Smooth muscle cell of the umbilical artery (primary cell): ENCODE results near the gene CNOT9. TPM values are rescaled to one million over a fixed set of nuclear protein-coding genes. Genes with fewer than 3 reads are reported as not detected.

Experiments used
- total RNA-seq: library from RNA; depleted of rRNA; stranded (reverse); fragments of >200 nt; gene quantifications from 2 replicates; pipeline ENCODE4 v1.2.3, GENCODE V29; 2014

Gene CNOT9, protein sequence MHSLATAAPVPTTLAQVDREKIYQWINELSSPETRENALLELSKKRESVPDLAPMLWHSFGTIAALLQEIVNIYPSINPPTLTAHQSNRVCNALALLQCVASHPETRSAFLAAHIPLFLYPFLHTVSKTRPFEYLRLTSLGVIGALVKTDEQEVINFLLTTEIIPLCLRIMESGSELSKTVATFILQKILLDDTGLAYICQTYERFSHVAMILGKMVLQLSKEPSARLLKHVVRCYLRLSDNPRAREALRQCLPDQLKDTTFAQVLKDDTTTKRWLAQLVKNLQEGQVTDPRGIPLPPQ
- total RNA-seq, result 33.0 and 43.0 TPM in 2 replicates

DNA sequence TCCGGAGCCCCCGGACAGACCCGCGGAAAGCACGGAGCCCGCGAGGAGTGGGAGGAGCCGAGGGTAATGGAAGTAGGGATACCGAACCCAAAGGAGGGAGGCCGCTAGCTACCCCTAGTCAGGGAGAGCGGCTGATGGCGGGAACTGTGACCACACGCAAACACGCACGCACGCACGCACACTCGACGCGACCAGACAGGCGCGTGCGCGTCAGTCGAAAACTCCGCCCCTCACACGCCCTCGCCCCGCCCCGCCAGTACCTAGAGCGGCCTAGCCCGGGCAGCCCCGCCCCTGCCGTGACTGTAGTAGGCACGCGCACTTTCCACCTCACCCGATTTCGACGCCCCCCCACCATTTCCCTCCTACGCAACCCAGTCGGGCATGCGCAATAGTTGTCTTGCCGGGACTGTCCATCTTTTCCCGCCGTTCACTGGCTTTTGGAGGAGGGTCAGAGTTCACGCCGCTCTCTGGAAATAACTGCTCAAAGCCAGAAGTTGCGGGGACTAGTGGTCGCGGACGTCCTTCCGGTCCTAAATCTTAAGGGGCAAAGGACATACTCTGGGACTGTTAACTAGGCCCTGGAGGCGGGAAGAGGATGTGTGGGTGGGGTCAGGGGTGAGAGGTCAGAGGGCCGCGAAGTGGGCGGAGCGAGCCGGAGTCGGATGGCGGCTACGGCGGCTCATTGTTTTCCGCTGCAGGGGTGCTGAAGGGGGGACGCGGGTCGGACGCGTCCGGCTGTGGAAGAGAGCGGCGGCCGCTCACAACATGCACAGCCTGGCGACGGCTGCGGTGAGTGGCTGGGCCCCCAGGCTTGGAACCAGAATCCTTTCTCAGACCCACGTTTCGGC is at the start of gene CNOT9, which contains the start of gene USP37:
CNOT9 (plus strand) TSS at position 650 of the 848 bp plus-strand sequence; CDS start at position 766, 116 bp downstream.
USP37 (minus strand) TSS at position 162 of the 848 bp plus-strand sequence. CDS start 9,698 bp downstream, outside the sequence.

DNA sequence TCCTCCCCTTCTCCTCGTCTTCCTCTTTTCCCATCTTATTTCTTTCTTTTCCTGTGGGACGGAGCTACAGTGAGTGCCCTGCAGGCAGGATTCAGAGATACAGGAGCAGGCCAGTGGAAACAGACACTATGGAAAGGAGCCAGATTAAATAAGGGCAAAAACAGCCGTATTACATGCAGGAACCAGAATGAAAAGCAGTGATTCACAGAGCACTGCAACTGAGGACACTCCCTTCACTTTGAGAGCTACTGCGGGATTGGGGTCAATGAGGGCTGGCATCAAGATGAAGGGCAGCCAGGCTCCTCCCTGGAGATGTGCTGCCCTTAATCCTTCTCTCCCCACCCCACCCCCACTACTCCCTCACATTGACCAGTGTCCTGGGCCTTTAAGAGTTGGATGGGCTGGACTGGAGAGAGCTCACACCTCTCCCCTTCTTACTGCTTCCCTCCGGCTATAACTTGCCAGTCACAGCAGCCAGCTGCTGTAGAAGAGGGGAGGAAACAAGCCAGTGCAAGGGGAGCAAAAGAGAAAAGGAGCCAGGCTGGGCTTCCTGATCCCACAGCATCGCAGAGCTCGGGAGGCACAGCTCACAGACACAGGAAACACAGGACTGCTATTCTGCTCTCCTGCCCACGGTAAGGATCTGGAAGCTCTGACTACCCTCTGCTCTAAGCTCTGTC is 38.9 kb downstream of the CNOT9 start, which contains the start of gene PLCD4:
PLCD4 (plus strand) TSS at position 464 of the 680 bp plus-strand sequence. CDS start 7,841 bp downstream, outside the sequence.

Other genes with a start within 250 kb of the CNOT9 start
- gene CATIP, start 212.0 kb upstream of the CNOT9 start, total RNA-seq, result 0.59 TPM in 1 of 2 replicates, not detected in the other
- 0.05 and 0.30 TPM in 2 replicates for gene SLC11A1, start 186.6 kb upstream of the CNOT9 start, total RNA-seq
- 35.0 and 39.5 TPM in 2 replicates for gene CTDSP1, start 169.0 kb upstream of the CNOT9 start, total RNA-seq
- gene VIL1, start 149.7 kb upstream of the CNOT9 start, total RNA-seq, result under 0.01 TPM in 1 of 2 replicates, not detected in the other
- gene USP37, start 488 bp upstream of the CNOT9 start, total RNA-seq, result 10.1 and 10.6 TPM in 2 replicates
- 0.59 and 0.78 TPM in 2 replicates for gene PLCD4, start 39.1 kb downstream of the CNOT9 start, total RNA-seq
- gene ZNF142, start 90.8 kb downstream of the CNOT9 start, total RNA-seq, result 6.2 and 12.5 TPM in 2 replicates
- 26.1 and 35.8 TPM in 2 replicates for gene BCS1L, start 90.8 kb downstream of the CNOT9 start, total RNA-seq
- 20.0 and 23.2 TPM in 2 replicates for gene RNF25, start 103.2 kb downstream of the CNOT9 start, total RNA-seq
- 37.0 and 40.1 TPM in 2 replicates for gene STK36, start 103.2 kb downstream of the CNOT9 start, total RNA-seq
- 5.0 and 12.7 TPM in 2 replicates for gene TTLL4, start 142.0 kb downstream of the CNOT9 start, total RNA-seq
- gene CYP27A1, start 213.3 kb downstream of the CNOT9 start, total RNA-seq, result 1.4 and 8.0 TPM in 2 replicates